Measurements from ENCODE around the gene ASCC1.

- TF ChIP-seq RAD21 (IDR thresholded peaks at IDR 0.05; ENCODE audit: low read length) (no peak), POLR2A (IDR thresholded peaks at IDR 0.05; ENCODE audit: low read depth, low read length) (no peak), CTCF (conservative IDR thresholded peaks at IDR 0.05; ENCODE audit: low read depth, low read length) (no peak), SMC3 (IDR thresholded peaks at IDR 0.05; ENCODE audit: low read depth, low read length) (no peak), MXI1 (IDR thresholded peaks at IDR 0.05; ENCODE audit: borderline replicate concordance, low read depth, low read length) (no peak), USF2 (IDR thresholded peaks at IDR 0.05; ENCODE audit: low read depth, low read length) (no peak), RFX5 (IDR thresholded peaks at IDR 0.05; ENCODE audit: low read depth, low read length) (no peak), RCOR1 (IDR thresholded peaks at IDR 0.05; ENCODE audit: insufficient replicate concordance, low read length) (no peak), ELK1 (IDR thresholded peaks at IDR 0.05; ENCODE audit: borderline replicate concordance, low read depth, low read length) (no peak), NFE2L2 (IDR thresholded peaks at IDR 0.05; ENCODE audit: low read depth, low read length) (no peak), CEBPB (IDR thresholded peaks at IDR 0.05; ENCODE audit: low read depth, low read length) (no peak), FOS (IDR thresholded peaks at IDR 0.05; ENCODE audit: low read depth, low read length) (no peak), BHLHE40 (IDR thresholded peaks at IDR 0.05; ENCODE audit: low read depth, low read length) (no peak), CHD1 (IDR thresholded peaks at IDR 0.05; ENCODE audit: low read depth, low read length) (no peak)
Measured at GRCh38 chr10:72156223-72156622, 59.9 kb downstream of the ASCC1 start.

All from IMR-90 (cell line).